Suppressor macrophage (primary cell): ENCODE results near the gene USP46.

Source experiments
- DNase-seq, 4 experiments: peaks; one replicate each; pipeline ENCODE4 v3.0.0-alpha.2; 2020 to 2022

Gene USP46

DNA sequence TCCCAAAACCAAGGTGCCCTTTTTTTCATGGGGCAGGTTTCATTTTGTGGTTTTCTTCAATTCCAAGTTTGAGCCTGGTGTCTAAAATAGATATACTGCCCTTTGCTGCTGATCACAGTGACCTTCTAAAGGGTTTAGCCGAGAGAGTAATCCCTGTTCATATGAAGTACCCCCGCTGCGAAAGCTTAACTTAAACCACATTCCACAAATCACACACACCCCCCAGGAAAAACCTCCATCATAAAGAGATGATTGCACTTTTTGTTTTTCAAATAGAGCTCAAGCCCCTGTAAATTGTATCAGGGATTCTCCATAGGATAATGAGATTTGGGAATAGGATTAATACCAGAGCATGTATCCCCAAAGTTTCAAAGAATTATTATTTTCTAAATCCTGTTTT lies 90.8 kb downstream of the USP46 start:
- no peak for DNase-seq

DNA sequence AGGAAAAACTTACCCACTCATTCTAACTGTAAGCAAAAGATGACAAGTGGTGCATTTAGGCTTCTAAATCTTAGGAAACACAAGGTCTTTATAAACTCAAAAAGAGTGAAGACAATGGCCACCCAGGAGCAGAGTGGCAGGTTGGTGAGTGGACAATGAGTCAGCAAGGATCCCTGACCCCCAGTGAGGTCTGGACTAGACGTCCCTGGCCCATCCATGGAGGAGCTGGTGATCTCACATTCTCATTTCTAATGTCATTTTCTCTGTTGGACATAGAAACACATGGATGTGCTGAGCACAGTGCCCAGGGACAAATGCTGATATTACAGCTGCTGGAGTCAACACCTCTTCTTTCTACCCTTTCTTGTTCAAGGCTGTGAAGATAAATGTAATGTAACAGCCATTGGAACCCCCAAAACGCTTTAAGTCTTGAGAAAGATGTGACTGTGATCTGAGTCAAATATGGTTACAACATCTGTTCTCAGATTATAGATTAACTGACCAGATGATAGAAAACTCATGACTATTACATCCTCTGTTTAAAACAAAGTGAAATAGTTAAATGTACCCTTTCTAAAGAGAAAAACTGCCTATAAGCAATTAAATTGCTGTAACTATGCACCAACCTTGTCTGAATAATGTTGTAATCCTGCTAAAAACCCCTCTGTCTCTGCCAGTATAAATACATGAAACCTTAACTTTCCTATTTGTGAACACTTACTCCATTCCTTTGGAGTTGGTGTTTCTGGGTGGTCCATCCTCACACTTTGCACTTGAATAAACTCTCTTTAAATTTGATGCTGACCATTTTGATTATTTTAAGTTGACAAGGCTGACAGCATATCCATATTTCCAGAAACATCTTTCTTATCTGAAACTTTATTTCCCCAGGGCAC lies 92.7 kb downstream of the USP46 start:
- no peak for DNase-seq

DNA sequence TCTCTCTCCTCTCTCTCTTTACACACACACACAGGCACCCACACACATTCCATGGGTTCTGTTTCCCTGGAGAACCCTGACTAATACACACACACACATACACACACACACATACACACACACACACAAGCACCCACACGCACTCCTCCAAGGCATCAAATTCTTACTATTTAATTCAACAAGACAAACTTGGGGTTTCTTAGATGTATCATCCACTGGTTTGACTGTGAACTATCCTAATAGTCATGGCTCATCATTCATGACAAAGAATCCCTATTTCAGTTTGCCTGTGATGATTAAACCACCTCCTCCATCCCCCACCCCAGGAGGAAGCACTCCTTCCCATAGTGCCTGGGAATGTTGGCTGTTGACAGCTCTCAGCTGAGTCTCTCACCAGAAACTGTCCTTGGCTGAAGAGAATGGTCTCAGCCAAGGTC lies 98.2 kb downstream of the USP46 start:
- DNase-seq, result no peak

DNA sequence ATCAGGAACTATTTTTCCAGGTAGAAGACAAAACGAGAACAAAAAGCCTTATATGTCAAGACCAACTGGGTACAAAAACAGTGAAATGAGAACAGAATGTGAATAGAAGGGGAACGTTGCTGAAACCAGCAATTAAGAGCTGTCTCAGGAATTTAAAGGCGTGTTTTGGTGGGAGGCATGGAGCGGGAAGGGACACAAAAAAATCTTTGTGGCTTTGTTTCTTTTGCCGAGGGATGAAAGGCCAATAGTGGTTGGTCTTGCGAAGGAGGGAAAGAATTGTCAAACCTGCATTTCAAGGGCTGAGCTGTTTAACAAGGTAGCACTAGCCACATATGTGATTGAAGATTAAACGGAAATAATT lies 103.8 kb downstream of the USP46 start:
- no peak for DNase-seq

DNA sequence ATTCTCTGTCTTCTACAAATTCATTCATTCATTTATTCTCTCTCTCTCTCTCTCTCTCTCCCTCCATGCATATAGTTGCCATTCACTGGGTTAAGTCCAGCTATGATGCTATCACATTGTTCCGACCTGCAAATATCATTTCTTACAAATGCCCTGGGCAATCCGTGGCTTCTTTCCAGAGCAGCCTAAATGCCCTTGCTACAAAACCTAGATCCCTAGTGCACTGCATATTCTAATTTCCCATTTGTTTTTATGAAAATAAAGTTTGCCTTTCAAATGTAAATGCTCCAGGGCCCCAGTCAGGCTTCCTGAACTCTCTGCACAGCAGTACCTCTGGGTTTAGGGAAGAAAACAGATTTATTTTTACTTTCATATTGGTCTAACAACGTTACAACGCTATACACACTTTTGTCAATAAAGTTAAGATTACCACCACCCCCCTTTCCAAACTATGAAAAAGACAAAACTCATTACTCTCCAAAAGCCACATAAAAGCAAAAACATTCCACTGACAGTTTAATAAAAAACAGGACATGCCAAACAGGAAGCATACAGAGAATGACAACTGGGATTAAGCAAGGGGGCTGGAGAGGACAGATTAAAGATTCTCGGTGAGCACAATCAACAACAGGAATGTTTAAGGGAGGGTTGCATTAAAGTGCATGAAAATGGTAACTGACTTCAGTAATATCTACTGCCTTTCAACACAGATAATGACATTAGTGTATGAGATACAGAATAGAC lies 104.3 kb downstream of the USP46 start:
- no peak for DNase-seq

DNA sequence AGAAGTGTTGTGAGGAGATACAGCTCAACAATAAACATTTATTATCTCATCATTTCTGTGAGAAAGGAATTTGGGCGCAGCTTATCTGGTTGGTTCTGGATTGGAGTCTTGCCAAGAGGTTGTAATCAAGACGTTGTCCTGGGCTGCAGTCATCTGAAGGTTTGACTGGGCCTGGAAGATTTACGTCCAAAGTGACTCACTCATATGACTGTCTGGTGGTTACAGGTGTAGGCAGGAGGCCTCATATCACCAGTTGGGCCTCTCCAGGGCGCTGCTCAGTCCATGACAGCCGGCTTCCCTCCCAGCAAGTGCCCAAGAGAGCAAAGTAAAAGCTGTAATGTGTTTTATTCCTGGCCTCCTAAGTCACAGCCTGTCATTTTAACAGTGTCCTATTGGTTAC lies 106.3 kb downstream of the USP46 start:
- no peak for DNase-seq

DNA sequence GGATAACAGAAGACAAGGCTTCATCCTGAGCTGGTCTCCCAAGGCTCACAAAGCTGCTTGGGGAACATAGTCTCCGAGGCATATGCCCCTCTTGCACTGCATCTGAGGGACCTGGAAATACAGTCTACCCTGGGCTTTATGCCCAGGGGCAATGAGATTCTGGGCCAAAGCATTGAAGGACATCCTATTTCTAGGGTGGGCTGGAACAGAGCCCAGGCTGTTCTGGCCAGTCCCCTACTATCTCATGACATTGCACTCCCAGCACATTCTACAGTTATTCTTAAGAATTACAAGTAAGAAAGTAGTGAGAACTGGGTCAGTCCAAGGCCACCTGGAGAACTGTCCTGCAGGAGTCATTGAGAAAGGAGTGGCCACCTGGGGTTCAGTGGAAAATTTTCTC lies 107.6 kb downstream of the USP46 start:
- no peak for DNase-seq

DNA sequence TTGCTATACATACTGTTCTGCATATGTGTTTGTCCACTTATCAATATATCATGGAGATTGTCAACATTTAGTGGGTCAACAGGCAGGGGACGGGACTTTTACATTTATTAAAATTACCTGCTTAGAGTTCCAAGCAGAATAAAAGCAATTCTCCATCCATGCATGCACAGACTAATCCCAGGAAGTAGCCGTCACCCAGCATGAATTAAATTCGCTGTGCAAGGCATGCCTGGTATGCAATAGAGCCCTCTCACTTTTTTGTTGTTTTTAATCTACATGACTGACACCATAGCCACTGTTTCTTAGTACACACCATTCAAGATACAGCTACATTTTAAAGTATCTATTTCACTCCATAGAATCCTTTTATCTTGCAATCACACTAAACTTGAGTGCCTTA lies 108.9 kb downstream of the USP46 start:
- DNase-seq, result no peak

DNA sequence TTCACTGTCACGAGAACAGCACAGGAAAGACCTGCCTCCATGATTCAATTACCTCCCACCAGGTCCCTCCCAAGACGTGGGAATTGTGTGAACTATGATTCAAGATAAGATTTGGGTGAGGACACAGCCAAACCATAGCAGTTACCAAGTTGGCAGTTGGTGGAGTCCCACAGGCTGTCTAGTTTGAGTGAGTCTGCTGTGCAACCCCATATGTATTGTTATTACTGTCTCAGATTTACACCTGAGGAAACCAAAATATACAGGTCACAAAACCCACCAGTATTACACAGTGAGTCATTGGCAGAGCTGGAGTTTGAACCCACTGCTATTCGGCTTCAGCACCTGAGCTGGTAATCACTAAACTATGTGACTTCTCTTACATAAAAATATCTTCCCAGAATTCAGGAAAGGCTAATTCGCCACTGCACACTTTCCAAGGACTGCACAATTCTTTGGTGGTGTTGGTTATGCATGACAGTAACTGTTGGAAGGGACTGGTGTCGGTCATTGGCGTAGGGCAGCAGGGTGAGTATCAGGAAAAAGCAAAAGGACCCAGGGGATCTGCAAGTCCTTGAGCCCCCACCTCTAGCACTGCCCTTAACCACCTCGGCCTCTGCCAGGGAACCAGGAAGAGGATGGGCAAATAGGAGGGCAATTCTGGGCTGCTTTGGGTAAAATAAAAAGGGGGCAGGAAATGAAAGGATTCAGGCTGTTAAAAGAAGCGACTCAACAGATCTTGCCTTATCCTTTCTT lies 110.1 kb downstream of the USP46 start:
- no peak for DNase-seq

DNA sequence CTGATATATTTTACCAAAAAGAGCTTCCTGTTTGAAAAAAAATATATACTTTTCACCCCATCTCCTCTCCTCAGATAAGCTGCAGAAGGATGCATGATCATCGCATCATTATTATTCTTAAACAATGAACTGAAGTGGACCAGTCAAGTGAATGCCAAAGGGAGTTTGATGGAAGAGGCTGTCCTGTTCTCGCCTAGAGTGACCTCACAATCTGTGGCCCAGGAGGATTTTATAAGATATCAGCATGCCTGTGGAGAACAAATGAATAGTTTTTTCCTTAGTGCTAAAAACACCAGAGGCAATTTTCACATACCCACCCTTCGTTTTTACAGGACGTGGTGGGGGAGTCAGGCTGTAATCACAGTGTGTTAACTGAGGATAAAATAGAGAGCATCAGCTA lies 112.7 kb downstream of the USP46 start:
- no peak for DNase-seq

DNA sequence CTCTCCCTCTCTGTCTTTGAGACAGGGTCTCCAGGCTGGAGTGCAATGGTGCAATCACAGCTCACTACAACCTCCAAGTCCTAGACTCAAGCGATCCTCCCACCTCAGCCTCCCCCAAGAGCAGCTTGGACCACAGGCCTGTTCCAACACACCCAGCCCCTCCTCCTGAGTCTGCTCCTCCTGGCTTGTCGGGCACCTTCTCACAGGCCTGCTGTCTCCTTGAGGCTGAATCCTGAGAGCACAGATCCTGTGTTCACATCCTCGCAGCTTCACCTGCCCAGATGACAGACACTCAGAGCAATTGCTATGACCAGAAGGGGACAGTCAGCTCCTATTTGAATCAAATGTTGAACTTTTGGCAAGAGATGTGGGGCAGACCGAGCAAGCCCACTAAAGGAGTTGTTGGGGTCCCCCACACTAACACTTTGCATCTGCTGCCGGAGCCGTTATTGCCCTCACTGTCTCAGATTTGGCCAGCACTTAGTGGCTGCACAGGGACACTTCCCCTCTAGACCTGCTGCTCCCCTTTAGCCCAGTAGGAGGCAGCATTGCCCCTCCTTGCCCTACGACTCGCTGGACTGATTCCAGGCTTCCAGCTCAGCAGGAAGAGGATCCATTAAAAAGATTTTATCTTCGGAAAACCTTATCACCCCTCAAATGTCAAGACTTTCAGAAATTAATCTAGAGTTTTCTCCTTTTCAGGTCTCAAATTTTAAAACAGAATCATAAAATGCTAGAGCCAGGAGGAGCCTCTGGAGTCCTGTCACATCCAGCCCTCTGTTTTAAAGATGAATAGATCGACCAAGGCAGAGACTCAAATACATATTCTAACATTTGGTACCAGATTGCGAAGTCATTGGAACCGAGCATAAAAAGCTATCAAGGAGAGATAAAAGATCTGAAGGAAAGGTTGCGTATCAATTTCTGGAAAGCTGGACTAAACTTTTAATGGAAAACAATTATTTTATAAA lies 113.7 kb downstream of the USP46 start:
- DNase-seq, result peak; percentile 72 to 84 (median 80)
